NCI-H345 treated with DMSO at 0.1 percent for 48 hours (cell line): ENCODE data around the gene SUPT4H1.

Experiments used
- DNase-seq: peaks from one replicate; lab custom pipeline; 2025; ENCODE audit not compliant: unreplicated experiment; lab: John Stamatoyannopoulos, UW

The SUPT4H1 gene

GRCh38 chr17:58381124-58382035 is 29.4 kb upstream of the SUPT4H1 start:
- DNase-seq, result no peak

- DNase-seq, result no peak
These were observed 28.5 kb upstream of the SUPT4H1 start for GRCh38 chr17:58380207-58381123.

- no peak for DNase-seq
These were observed 27.5 kb upstream of the SUPT4H1 start for GRCh38 chr17:58379511-58379824.

GRCh38 chr17:58378733-58379510 is 26.9 kb upstream of the SUPT4H1 start:
- no peak for DNase-seq

- no peak for DNase-seq
These were observed 25.7 kb upstream of the SUPT4H1 start for GRCh38 chr17:58377661-58378060.

- DNase-seq, result no peak
These were observed 25.1 kb upstream of the SUPT4H1 start for GRCh38 chr17:58377093-58377601.

GRCh38 chr17:58376472-58377000 is 24.5 kb upstream of the SUPT4H1 start:
- DNase-seq, result no peak

- no peak for DNase-seq
These were observed 23.8 kb upstream of the SUPT4H1 start for GRCh38 chr17:58375811-58376210.

- no peak for DNase-seq
These were observed 23.3 kb upstream of the SUPT4H1 start for GRCh38 chr17:58375256-58375655.

- no peak for DNase-seq
These were observed 21.9 kb upstream of the SUPT4H1 start for GRCh38 chr17:58373923-58374322.

GRCh38 chr17:58373003-58373402 is 21.0 kb upstream of the SUPT4H1 start:
- no peak for DNase-seq

- no peak for DNase-seq
These were observed 19.4 kb upstream of the SUPT4H1 start for GRCh38 chr17:58371300-58371950.

- DNase-seq, result no peak
These were observed 18.7 kb upstream of the SUPT4H1 start for GRCh38 chr17:58370716-58371115.

- no peak for DNase-seq
These were observed 18.3 kb upstream of the SUPT4H1 start for GRCh38 chr17:58370309-58370708.

GRCh38 chr17:58369214-58370031 is 17.4 kb upstream of the SUPT4H1 start:
- no peak for DNase-seq

GRCh38 chr17:58368860-58369213 is 16.8 kb upstream of the SUPT4H1 start:
- DNase-seq, result no peak

GRCh38 chr17:58367461-58367860 is 15.5 kb upstream of the SUPT4H1 start:
- no peak for DNase-seq

GRCh38 chr17:58365980-58366595 is 14.1 kb upstream of the SUPT4H1 start:
- DNase-seq, result no peak
